Thoracic aorta (tissue), 2 donors: ENCODE measurements around the gene NDUFB1. TPM values are rescaled to one million over a fixed set of nuclear protein-coding genes. Genes with fewer than 3 reads are reported as not detected.
A peak's percentile ranks its signal among the peaks of the same experiment; 100 is the strongest.

Experiments used
- ATAC-seq: fragments of 150-250 bp; one replicate; pipeline ENCODE4 v1.8.0; 2017; ENCODE audit warnings: low read depth; ENCODE audit not compliant: insufficient number of reproducible peaks, low FRiP score
- DNase-seq: peaks from one replicate; pipeline ENCODE4 v3.0.0-alpha.2; 2020; ENCODE audit warnings: low spot score
- H3K27ac ChIP-seq, 2 donors: fragments of 200-600 bp; sonication (generic); 1 replicate in 1 of 2; 2 replicates in 1 of 2; pipeline ENCODE4 v1.5.1; 2016; ENCODE audit warnings: mild to moderate bottlenecking in 2 of 2, moderate library complexity in 2 of 2
- H3K27me3 ChIP-seq: fragments of 200-600 bp; sonication (generic); replicated peaks from 2 replicates; pipeline ENCODE4 v1.6.0; 2016; ENCODE audit warnings: mild to moderate bottlenecking; ENCODE audit not compliant: insufficient read depth
- H3K36me3 ChIP-seq: fragments of 200-600 bp; sonication (generic); one replicate; pipeline ENCODE4 v1.5.1; 2016
- H3K4me1 ChIP-seq, 2 donors: fragments of 200-600 bp; sonication (generic); 1 replicate in 1 of 2; 2 replicates in 1 of 2; pipeline versions ENCODE4 v1.5.1 to v1.6.0; 2016; ENCODE audit warnings: low read depth in 2 of 2, mild to moderate bottlenecking in 1 of 2; ENCODE audit not compliant: control insufficient read depth in 1 of 2
- H3K4me3 ChIP-seq: fragments of 200-600 bp; sonication (generic); 2 replicates; pipeline ENCODE4 v1.5.1; 2016; ENCODE audit warnings: mild to moderate bottlenecking
- H3K9me3 ChIP-seq: fragments of 200-600 bp; sonication (generic); 2 replicates; pipeline ENCODE4 v1.5.1; 2016
- CTCF ChIP-seq: fragments of 200-600 bp; sonication (generic); IDR thresholded peaks from one replicate; pipeline ENCODE4 v1.5.1; 2019; ENCODE audit warnings: antibody characterized with exemption
- total RNA-seq, 2 donors: library from RNA; depleted of rRNA; stranded (reverse); fragments of >200 nt; gene quantifications; one replicate each; pipeline versions ENCODE4 v1.1.0 to v1.2.3, GENCODE V29; 2016

NDUFB1 gene
- total RNA-seq, 2 donors from 2014 or later = 199 to 491 TPM

DNA sequence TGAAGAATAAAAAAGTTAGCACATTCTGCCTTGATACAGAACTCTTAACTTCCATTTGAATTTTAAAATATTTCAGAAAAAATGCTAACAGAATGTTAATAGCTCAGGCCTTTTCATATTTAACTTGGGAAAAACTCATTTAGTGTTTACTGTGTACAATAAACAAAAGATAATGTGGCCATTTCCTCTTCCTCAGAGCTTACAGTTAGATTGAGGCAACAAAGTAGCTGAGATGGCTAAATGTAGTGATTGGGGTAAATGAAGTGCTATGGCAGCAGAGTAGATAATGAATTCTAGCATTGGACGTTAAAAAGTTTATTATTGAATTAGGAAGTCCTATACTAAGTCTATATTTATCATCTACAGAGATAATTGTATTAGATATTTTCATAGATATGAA is 12.9 kb upstream of the NDUFB1 start:
- no peak overlapping the region for H3K4me3 ChIP-seq
- TF ChIP-seq CTCF = no peak
- H3K36me3 ChIP-seq = peaks cover 21% of the 10 kb centered on the region
- DNase-seq (no peak), ATAC-seq (no peak)
- H3K27me3 ChIP-seq = no peaks in the 10 kb centered on the region
- H3K4me1 ChIP-seq = peaks cover 0 to 3% of the 10 kb centered on the region in 2 donors
- H3K9me3 ChIP-seq = no peaks in the 10 kb centered on the region
- no peak overlapping the region for H3K27ac ChIP-seq

- H3K4me3 ChIP-seq = peak overlapping the region; percentile 92
- peaks cover 24 to 55% of the 10 kb centered on the region in 2 donors for H3K4me1 ChIP-seq
- H3K36me3 ChIP-seq = no peaks in the 10 kb centered on the region
- no peaks in the 10 kb centered on the region for H3K9me3 ChIP-seq
- no peak for ATAC-seq
- TF ChIP-seq CTCF = no peak
- peak overlapping the region in 1 of 2 donors; percentile 91 for H3K27ac ChIP-seq
- no peak for DNase-seq
- no peaks in the 10 kb centered on the region for H3K27me3 ChIP-seq
Measured at GRCh38 chr14:92122761-92123160, 1.3 kb upstream of the NDUFB1 start.

- Histone ChIP-seq H3K4me3 (peak overlapping the region; percentile 92), H3K27me3 (no peaks in the 10 kb centered on the region), H3K27ac (peak overlapping the region; percentile 82 to 91), H3K9me3 (no peaks in the 10 kb centered on the region), H3K4me1 (peaks cover 24 to 55% of the 10 kb centered on the region in 2 donors), H3K36me3 (no peaks in the 10 kb centered on the region)
- peak; percentile 16 for ATAC-seq
- no peak for TF ChIP-seq CTCF
- DNase-seq = no peak
Measured at GRCh38 chr14:92122351-92122677, 808 bp upstream of the NDUFB1 start.

DNA sequence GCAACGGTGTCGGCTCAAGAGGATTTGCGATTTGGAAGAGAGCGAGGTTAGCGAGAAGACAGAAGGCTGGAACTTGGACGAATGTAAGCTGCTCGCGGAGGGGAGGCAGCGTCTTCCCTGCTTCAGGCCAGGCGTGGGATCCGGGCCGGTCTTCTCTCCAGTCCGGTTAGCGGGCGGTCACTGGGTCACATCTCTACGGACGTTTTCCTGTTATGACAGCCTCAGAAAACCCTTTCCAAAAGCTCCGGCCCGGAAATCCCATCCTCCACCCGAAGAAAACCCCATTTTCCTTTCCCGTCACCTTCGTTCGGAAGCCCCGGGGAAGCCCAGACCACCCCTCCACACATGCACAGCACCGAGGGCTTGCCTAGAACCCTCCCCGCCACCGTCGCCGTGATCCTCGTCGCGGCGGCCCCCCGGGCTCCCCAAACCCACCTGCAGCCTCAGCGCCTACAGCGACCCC is 268 bp downstream of the NDUFB1 start:
- H3K27me3 ChIP-seq = no peaks in the 10 kb centered on the region
- peaks cover 24 to 55% of the 10 kb centered on the region in 2 donors for H3K4me1 ChIP-seq
- DNase-seq (no peak), ATAC-seq (peak; percentile 24)
- no peak for TF ChIP-seq CTCF
- H3K27ac ChIP-seq = peak overlapping the region; percentile 82 to 91
- H3K36me3 ChIP-seq = no peaks in the 10 kb centered on the region
- H3K9me3 ChIP-seq = no peaks in the 10 kb centered on the region
- peak overlapping the region; percentile 92 for H3K4me3 ChIP-seq

GRCh38 chr14:92109490-92109889 is 12.0 kb downstream of the NDUFB1 start:
- no peak for ATAC-seq
- TF ChIP-seq CTCF = no peak
- H3K9me3 ChIP-seq = no peaks in the 10 kb centered on the region

More at GRCh38 chr14:92109490-92109889, 12.0 kb downstream of the NDUFB1 start:
- no peak overlapping the region for H3K27ac ChIP-seq
- peaks cover 18 to 21% of the 10 kb centered on the region in 2 donors for H3K4me1 ChIP-seq
- no peaks in the 10 kb centered on the region for H3K27me3 ChIP-seq
- no peak overlapping the region for H3K4me3 ChIP-seq
- no peaks in the 10 kb centered on the region for H3K36me3 ChIP-seq
- DNase-seq = no peak
